Esophagus muscularis mucosa (tissue), 3 donors: ENCODE measurements around the gene OR1K1.

Experiments
- POLR2A ChIP-seq: fragments of 450-650 bp; IDR thresholded peaks from one replicate; pipeline ENCODE4 v1.6.1; 2017; ENCODE audit warnings: antibody characterized with exemption, moderate library complexity, mild to moderate bottlenecking, low read depth
- TF ChIP-seq, protein P1 (sequence below), 3 experiments: fragments of 200-600 bp in 2 of 3; fragments of 450-650 bp in 1 of 3; sonication (generic) in 2 of 3; IDR thresholded peaks; one replicate each; pipeline ENCODE4 v1.5.1; 2017 to 2019; ENCODE audit warnings: antibody characterized with exemption in 3 of 3, mild to moderate bottlenecking in 2 of 3, moderate library complexity in 1 of 3

DNA sequence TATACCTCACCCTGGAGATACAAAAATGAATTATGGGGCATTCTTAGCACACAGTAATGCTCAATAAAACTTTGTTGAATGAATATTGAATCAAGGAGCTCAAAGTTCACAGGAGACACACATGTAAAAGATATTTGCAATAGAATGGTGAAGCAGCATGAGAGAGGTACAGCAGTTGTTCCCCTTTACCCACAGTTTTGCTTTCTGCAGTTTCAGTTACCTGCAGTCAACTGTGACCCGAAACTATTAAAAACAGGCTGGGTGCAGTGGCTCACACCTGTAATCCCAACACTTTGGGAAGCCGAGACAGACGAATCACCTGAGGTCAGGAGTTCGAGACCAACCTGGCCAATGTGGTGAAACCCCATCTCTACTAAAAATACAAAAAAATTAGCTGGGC is 13.6 kb upstream of the OR1K1 start:
- no peak for TF ChIP-seq POLR2A
- TF ChIP-seq, protein P1, sequence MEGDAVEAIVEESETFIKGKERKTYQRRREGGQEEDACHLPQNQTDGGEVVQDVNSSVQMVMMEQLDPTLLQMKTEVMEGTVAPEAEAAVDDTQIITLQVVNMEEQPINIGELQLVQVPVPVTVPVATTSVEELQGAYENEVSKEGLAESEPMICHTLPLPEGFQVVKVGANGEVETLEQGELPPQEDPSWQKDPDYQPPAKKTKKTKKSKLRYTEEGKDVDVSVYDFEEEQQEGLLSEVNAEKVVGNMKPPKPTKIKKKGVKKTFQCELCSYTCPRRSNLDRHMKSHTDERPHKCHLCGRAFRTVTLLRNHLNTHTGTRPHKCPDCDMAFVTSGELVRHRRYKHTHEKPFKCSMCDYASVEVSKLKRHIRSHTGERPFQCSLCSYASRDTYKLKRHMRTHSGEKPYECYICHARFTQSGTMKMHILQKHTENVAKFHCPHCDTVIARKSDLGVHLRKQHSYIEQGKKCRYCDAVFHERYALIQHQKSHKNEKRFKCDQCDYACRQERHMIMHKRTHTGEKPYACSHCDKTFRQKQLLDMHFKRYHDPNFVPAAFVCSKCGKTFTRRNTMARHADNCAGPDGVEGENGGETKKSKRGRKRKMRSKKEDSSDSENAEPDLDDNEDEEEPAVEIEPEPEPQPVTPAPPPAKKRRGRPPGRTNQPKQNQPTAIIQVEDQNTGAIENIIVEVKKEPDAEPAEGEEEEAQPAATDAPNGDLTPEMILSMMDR (IDR thresholded peaks at IDR 0.05): no peak
